ENCODE data around the gene MAPKAPK3.

DNA sequence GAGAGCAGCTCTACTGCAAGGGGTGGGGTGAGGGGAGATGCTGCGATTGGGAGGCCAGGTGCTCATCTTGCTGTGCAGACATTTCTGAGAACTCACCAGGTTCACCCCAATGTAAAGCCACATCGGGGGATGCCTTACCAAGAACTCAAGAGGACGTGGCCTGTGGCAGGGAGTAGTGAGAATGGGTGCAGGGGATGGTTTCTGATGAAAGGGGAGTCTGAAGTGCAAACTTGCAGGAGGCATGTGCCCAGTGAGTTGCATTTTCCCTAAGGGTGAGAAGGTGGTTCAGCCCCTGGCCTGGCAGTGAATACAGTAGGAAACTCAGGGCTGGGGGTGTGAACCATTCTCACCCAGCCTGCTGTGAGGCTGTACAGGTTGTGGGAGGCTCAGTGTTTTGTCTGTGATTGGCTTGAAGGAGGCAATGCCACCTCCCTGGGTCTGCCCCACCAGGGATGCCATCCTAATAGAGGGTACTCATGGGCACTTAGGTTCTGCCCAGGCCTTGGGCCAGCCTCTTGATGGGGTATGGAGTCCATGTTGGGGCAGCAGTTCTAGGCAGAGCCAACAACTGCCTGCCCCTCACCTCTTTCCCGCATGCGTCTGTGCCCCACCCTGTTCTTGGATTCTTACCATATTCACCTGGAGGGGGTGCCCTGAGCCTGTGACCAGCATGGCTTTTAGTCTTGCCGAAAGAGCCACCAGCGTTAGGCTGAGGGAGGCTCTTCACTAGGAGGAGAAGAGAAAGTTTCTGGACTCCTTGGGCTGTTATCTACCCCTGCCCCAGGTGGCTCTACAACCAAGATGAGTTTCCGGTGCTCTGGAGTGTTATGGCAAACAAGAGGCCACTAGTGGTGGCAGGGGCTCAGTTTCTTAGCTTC, 43.1 kb upstream of the MAPKAPK3 start:
- TF ChIP-seq, protein P1, sequence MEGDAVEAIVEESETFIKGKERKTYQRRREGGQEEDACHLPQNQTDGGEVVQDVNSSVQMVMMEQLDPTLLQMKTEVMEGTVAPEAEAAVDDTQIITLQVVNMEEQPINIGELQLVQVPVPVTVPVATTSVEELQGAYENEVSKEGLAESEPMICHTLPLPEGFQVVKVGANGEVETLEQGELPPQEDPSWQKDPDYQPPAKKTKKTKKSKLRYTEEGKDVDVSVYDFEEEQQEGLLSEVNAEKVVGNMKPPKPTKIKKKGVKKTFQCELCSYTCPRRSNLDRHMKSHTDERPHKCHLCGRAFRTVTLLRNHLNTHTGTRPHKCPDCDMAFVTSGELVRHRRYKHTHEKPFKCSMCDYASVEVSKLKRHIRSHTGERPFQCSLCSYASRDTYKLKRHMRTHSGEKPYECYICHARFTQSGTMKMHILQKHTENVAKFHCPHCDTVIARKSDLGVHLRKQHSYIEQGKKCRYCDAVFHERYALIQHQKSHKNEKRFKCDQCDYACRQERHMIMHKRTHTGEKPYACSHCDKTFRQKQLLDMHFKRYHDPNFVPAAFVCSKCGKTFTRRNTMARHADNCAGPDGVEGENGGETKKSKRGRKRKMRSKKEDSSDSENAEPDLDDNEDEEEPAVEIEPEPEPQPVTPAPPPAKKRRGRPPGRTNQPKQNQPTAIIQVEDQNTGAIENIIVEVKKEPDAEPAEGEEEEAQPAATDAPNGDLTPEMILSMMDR (IDR thresholded peaks at IDR 0.05; ENCODE audit: low read depth, low read length, poor library complexity, severe bottlenecking) = no peak
- TF ChIP-seq EZH2phosphoT487 (IDR thresholded peaks at IDR 0.05; ENCODE audit: borderline replicate concordance, low read length) = no peak

Measured in DOHH2 (cell line).